Tongue (tissue), 2 donors: ENCODE data around the gene SPAG7. TPM values are rescaled to one million over a fixed set of nuclear protein-coding genes. Genes with fewer than 3 reads are reported as not detected.
A peak's percentile ranks its signal among the peaks of the same experiment; 100 is the strongest.

Experiments used
- DNase-seq: peaks from one replicate; pipeline ENCODE4 v3.0.0-alpha.2; 2015
- total RNA-seq: library from RNA; depleted of rRNA; stranded (reverse); fragments of >200 nt; gene quantifications from one replicate; pipeline ENCODE4 v1.2.3, GENCODE V29; 2014

Gene SPAG7
- total RNA-seq, 1 donor from 2014 or later, result 68.2 TPM

GRCh38 chr17:4974115-4974670 lies 6.6 kb upstream of the SPAG7 start:
- DNase-seq, result no peak

- DNase-seq, result no peak
Measured at GRCh38 chr17:4973256-4974114, 5.9 kb upstream of the SPAG7 start.

GRCh38 chr17:4972752-4973151 lies 5.1 kb upstream of the SPAG7 start:
- DNase-seq, result no peak

GRCh38 chr17:4972322-4972721 lies 4.7 kb upstream of the SPAG7 start:
- DNase-seq, result no peak

- DNase-seq, result no peak
Measured at GRCh38 chr17:4971826-4972225, 4.2 kb upstream of the SPAG7 start.

- no peak for DNase-seq
Measured at GRCh38 chr17:4970273-4970672, 2.7 kb upstream of the SPAG7 start.

- DNase-seq, result no peak
Measured at GRCh38 chr17:4969551-4970173, 2.0 kb upstream of the SPAG7 start.

- DNase-seq, result no peak
Measured at GRCh38 chr17:4969047-4969550, 1.5 kb upstream of the SPAG7 start.

GRCh38 chr17:4968486-4969046 lies 949 bp upstream of the SPAG7 start:
- peak; percentile 40 for DNase-seq

GRCh38 chr17:4966844-4967538 lies 626 bp downstream of the SPAG7 start:
- peak; percentile 100 for DNase-seq

GRCh38 chr17:4965311-4965986 lies 2.2 kb downstream of the SPAG7 start:
- DNase-seq, result no peak

- no peak for DNase-seq
Measured at GRCh38 chr17:4960279-4960922, 7.2 kb downstream of the SPAG7 start.

GRCh38 chr17:4959261-4959965 lies 8.2 kb downstream of the SPAG7 start:
- DNase-seq, result no peak

- no peak for DNase-seq
Measured at GRCh38 chr17:4958102-4958501, 9.5 kb downstream of the SPAG7 start.

- DNase-seq, result no peak
Measured at GRCh38 chr17:4956493-4957061, 11.0 kb downstream of the SPAG7 start.

- DNase-seq, result no peak
Measured at GRCh38 chr17:4955091-4955490, 12.5 kb downstream of the SPAG7 start.

GRCh38 chr17:4953451-4953961 lies 14.1 kb downstream of the SPAG7 start:
- DNase-seq, result peak; percentile 85

GRCh38 chr17:4951486-4951885 lies 16.1 kb downstream of the SPAG7 start:
- peak; percentile 78 for DNase-seq

- peak; percentile 82 for DNase-seq
Measured at GRCh38 chr17:4950746-4951204, 16.8 kb downstream of the SPAG7 start, which contains the start of gene ENO3. Gene ENO3, plus strand, starts transcription at chr17:4951119. Its CDS starts 711 bp downstream, at chr17:4951830.
